ENCODE results near the gene ATXN1. TPM values are rescaled to one million over a fixed set of nuclear protein-coding genes. Genes with fewer than 3 reads are reported as not detected.
A peak's percentile ranks its signal among the peaks of the same experiment; 100 is the strongest.

Gene ATXN1
- total RNA-seq, 1 experiment from 2014 or later: under 0.01 TPM

GRCh38 chr6:16355699-16356446, 405.4 kb downstream of the ATXN1 start:
- no peak for DNase-seq (ENCODE audit: low spot score)
- in situ Hi-C loops (cut with HindIII; ENCODE audit: low sequenced_read_pairs): no loop called here

GRCh38 chr6:16355238-16355637, 406.0 kb downstream of the ATXN1 start:
- in situ Hi-C loops (cut with HindIII; ENCODE audit: low sequenced_read_pairs): no loop called here

GRCh38 chr6:16354692-16355091, 406.6 kb downstream of the ATXN1 start:
- DNase-seq (ENCODE audit: low spot score): no peak
- in situ Hi-C loops (cut with HindIII; ENCODE audit: low sequenced_read_pairs): no loop called here

More at GRCh38 chr6:16355238-16355637, 406.0 kb downstream of the ATXN1 start:
- no peak for DNase-seq (ENCODE audit: low spot score)

GRCh38 chr6:16352821-16353438, 408.3 kb downstream of the ATXN1 start:
- in situ Hi-C loops (cut with HindIII; ENCODE audit: low sequenced_read_pairs): no loop called here
- DNase-seq (ENCODE audit: low spot score): no peak

- DNase-seq (ENCODE audit: low spot score): no peak
- in situ Hi-C loops (cut with HindIII; ENCODE audit: low sequenced_read_pairs): no loop called here
Observed at GRCh38 chr6:16352258-16352635, 409.0 kb downstream of the ATXN1 start.

- in situ Hi-C loops (cut with HindIII; ENCODE audit: low sequenced_read_pairs): no loop called here
- DNase-seq (ENCODE audit: low spot score): no peak
Observed at GRCh38 chr6:16349544-16349943, 411.7 kb downstream of the ATXN1 start.

- in situ Hi-C loops (cut with HindIII; ENCODE audit: low sequenced_read_pairs): no loop called here
- DNase-seq (ENCODE audit: low spot score): no peak
Observed at GRCh38 chr6:16346831-16347230, 414.4 kb downstream of the ATXN1 start.

- in situ Hi-C loops (cut with HindIII; ENCODE audit: low sequenced_read_pairs): no loop called here
- DNase-seq (ENCODE audit: low spot score): no peak
Observed at GRCh38 chr6:16345449-16346330, 415.6 kb downstream of the ATXN1 start.

GRCh38 chr6:16344756-16345155, 416.5 kb downstream of the ATXN1 start:
- in situ Hi-C loops (cut with HindIII; ENCODE audit: low sequenced_read_pairs): no loop called here
- no peak for DNase-seq (ENCODE audit: low spot score)

GRCh38 chr6:16343593-16343992, 417.7 kb downstream of the ATXN1 start:
- in situ Hi-C loops (cut with HindIII; ENCODE audit: low sequenced_read_pairs): no loop called here
- no peak for DNase-seq (ENCODE audit: low spot score)

GRCh38 chr6:16339265-16339587, 422.0 kb downstream of the ATXN1 start:
- no peak for DNase-seq (ENCODE audit: low spot score)
- in situ Hi-C loops (cut with HindIII; ENCODE audit: low sequenced_read_pairs): no loop called here

GRCh38 chr6:16338577-16339264, 422.5 kb downstream of the ATXN1 start:
- no peak for DNase-seq (ENCODE audit: low spot score)
- in situ Hi-C loops (cut with HindIII; ENCODE audit: low sequenced_read_pairs): no loop called here

GRCh38 chr6:16337295-16337975, 423.8 kb downstream of the ATXN1 start:
- in situ Hi-C loops (cut with HindIII; ENCODE audit: low sequenced_read_pairs): no loop called here
- peak; percentile 48 for DNase-seq (ENCODE audit: low spot score)

GRCh38 chr6:16336911-16337294, 424.4 kb downstream of the ATXN1 start:
- in situ Hi-C loops (cut with HindIII; ENCODE audit: low sequenced_read_pairs): no loop called here
- no peak for DNase-seq (ENCODE audit: low spot score)

GRCh38 chr6:16336056-16336818, 425.0 kb downstream of the ATXN1 start:
- in situ Hi-C loops (cut with HindIII; ENCODE audit: low sequenced_read_pairs): no loop called here
- no peak for DNase-seq (ENCODE audit: low spot score)

- DNase-seq (ENCODE audit: low spot score): no peak
- in situ Hi-C loops (cut with HindIII; ENCODE audit: low sequenced_read_pairs): no loop called here
Observed at GRCh38 chr6:16335176-16335575, 426.1 kb downstream of the ATXN1 start.

- in situ Hi-C loops (cut with HindIII; ENCODE audit: low sequenced_read_pairs): no loop called here
- DNase-seq (ENCODE audit: low spot score): no peak
Observed at GRCh38 chr6:16334671-16335070, 426.6 kb downstream of the ATXN1 start.

- DNase-seq (ENCODE audit: low spot score): no peak
- in situ Hi-C loops (cut with HindIII; ENCODE audit: low sequenced_read_pairs): no loop called here
Observed at GRCh38 chr6:16333580-16333979, 427.7 kb downstream of the ATXN1 start.

All from G401 (cell line).